Measurements from ENCODE around the gene QSOX1.

Gene QSOX1

DNA sequence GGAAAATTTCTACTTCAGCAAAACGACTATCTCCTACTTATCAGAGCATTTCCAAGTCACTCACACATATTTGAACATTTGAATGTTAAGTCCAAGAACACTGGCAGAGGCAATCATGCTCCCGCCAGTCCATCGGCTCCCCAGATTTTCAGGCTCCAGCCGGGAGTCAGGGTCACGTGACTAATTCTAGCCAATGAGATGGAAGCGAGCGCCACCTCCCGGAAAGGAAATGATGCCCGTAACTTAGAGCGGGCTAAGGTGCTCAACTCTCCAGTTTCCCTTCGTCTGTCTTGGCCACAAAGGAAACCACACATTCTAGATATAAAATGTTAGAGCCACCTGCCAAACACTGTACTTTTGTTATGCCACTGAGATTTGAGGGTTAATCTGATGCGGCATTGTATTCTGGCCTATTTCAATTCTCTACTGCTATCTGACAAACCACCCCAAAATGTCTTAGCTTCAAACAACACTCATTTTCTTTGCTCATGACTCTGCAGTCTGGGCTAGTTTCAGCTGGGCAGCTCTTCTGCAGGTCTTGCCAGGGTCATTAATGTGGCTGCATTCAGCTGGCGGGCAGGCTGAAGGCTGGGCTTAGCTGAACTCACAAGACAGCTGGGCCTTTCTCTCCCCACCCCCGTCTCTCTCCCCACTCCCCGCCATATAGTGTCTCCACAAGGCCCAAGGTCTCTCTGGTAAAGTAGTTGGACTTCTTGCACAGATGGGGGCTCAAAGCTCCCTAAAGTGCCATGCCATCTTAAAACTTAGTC is 58.9 kb downstream of the QSOX1 start:
- DNase-seq (ENCODE audit: low read depth): no peak

- DNase-seq (ENCODE audit: low read depth): no peak
These were observed 61.4 kb downstream of the QSOX1 start for GRCh38 chr1:180215856-180216625.

- DNase-seq (ENCODE audit: low read depth): no peak
These were observed 62.3 kb downstream of the QSOX1 start for GRCh38 chr1:180217006-180217405.

- DNase-seq (ENCODE audit: low read depth): no peak
These were observed 64.4 kb downstream of the QSOX1 start for GRCh38 chr1:180218806-180219765.

- no peak for DNase-seq (ENCODE audit: low read depth)
These were observed 65.1 kb downstream of the QSOX1 start for GRCh38 chr1:180219776-180220175.

GRCh38 chr1:180221462-180221861 is 66.8 kb downstream of the QSOX1 start:
- DNase-seq (ENCODE audit: low read depth): no peak

GRCh38 chr1:180224902-180225301 is 70.2 kb downstream of the QSOX1 start:
- DNase-seq (ENCODE audit: low read depth): no peak

DNA sequence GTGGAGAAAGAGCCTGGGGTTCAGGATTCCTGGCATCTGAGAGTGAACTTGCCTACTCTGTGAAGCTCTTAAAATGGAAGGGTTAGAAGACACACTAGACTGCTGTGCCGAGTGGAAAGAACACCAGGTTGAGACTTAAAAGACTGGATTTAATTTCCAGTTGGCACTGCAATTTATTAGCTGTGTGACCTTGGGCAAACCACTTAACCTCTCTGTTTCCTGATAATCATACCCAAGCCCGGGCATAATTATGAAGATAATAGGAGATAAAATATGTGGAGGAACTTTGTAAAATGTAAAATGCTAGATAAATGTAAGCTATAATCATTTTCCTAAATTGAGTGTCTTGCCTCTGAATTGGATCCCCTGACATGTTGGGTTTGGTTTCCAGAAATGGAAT is 70.7 kb downstream of the QSOX1 start:
- DNase-seq (ENCODE audit: low read depth): no peak

- no peak for DNase-seq (ENCODE audit: low read depth)
These were observed 73.4 kb downstream of the QSOX1 start for GRCh38 chr1:180227861-180228647.

DNA sequence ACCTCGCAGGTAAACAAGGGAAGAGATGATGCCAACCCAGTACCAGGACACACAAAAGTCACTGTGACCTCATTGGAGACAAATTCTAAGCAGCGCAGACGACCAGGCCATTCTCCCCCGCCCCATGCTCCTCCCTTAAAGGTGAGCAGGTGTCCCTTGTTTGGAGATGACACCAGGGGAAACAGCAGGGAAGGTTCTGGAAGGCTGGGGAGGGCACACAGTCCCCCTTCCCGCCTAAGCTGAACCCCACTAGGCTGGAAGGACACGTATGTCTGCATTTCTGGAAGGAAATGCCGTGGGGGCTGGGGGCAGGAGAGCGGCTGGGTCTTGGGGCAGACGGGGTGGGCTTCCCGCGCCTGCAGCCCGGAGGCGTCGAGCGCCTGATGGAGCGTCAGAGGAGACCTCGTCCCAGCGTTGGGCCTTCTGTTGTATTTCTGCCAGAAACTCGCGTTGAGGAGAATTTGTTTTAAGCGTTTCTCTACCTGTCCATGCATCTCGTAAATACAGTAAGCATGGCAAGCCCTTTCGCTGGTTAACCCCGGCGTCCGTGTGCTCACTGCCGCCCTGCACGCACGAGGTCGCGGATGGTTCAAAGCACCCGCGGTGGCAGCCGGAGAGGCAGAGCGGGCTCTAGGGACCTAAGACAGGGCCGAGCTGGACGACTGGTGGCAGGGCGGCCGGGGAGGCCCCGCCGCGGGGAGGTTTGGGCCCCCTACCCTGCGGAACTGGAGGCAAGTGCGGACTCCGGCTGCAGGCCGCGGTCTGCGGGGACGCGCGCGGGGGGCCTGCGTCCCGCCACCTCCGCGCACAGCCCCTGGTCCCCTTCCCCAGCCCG is 74.2 kb downstream of the QSOX1 start:
- no peak for DNase-seq (ENCODE audit: low read depth)

GRCh38 chr1:180229483-180230415 is 75.1 kb downstream of the QSOX1 start, which contains the start of gene LHX4:
Gene LHX4, plus strand, starts transcription at chr1:180230264. Its CDS starts 266 bp downstream, at chr1:180230530.
- DNase-seq (ENCODE audit: low read depth): no peak

DNA sequence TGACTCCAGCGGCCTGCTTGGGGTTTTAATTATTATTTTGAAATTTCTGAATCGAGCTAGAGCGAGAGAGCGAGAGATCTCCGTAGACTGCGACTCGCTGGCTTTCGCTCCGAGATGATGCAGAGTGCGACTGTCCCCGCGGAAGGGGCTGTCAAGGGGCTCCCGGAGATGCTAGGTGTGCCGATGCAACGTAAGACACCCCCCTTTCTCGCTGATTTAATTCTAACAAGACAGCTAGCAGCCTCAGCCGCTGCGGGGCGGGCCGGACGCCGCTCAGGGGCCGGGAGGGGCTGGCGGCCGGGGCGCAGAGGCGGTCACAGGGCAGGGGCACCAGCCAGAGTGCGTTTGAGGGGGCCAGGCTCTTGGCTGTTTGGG is 75.7 kb downstream of the QSOX1 start:
- no peak for DNase-seq (ENCODE audit: low read depth)

GRCh38 chr1:180230791-180231505 is 76.3 kb downstream of the QSOX1 start:
- no peak for DNase-seq (ENCODE audit: low read depth)

DNA sequence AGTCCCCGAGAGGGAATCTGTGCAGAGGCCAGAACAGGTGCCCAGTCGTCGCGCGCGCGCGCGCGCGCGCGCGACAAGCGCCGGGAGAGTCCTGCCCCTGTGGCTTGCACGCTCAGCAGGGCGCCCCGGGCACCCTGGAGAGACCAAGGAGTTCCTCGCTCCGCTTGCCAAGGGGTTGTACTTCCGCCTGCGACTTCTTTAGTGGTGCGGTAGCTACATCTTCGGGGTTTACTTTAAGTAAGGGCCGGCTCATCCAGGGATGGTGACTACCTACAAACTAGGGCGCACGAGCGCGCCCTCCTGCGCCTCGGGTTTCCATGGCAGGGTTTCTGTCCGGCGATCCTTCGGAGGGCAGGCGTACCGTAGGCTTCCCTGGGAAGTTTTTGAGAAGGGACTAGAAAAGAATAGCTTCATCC is 76.8 kb downstream of the QSOX1 start:
- DNase-seq (ENCODE audit: low read depth): no peak

DNA sequence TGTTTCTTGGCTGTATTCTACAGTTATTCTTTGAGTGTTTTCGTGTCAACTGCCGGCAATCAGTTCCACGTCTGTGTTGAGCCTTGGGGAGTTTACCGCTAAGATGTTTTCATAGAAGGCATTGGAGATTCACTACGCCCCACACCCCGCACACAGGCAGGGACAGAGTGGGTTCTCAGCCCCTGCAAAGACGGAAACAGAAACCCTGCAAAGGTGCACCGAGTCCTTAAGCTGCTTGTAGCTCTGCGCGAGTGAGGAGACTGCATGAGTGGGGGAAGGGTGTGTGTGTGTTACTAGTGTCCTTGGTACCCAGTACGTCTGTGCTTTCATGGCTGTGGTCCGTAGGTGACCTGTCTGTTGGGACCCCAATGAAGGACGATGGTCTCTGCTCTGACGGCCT is 77.3 kb downstream of the QSOX1 start:
- no peak for DNase-seq (ENCODE audit: low read depth)

- DNase-seq (ENCODE audit: low read depth): no peak
These were observed 77.9 kb downstream of the QSOX1 start for GRCh38 chr1:180232521-180233043.

DNA sequence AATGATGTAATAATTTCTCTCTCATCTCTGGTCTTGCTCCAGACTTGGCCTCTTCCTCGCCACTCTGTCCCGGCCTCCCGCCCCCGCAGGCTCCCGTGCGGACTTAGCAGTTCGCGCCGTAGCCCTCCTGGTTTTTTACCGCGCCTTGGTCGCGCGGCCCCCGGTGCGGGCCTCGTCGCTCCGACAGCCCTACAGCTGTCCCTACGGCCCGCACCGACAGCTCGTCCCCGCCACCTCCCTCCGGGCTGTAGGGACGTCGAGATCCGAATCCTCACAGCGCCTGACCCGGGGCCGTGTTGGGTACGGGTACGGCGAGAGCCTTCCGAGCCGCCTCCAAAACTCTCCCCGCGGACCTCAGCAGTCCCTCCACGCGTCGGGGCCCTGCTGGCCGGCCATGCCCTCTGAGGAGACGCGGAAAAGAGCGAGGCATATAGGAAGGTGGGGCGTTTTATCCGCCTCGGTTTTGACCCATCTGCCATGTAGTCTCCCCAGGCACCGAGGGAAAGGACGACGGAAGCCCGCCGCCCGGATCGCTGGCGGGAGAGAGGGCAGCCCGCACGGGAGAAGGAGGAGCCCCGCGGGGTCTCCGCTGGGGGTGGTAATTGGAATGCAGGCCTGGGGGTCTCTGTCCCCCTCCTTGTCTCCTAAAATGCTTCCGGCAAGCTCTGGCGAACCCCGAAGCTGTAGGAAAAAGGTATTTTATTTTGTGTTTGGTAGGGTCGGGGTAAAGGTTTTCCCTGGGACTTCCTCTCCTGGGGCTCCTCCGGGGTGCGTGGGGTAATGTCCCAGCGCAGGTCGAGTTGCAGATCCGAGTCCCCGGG is 78.7 kb downstream of the QSOX1 start:
- DNase-seq (ENCODE audit: low read depth): no peak

Data from non-pigmented ciliary epithelial cell (primary cell).